Stimulated activated CD8-positive, alpha-beta memory T cell treated with anti-CD3 and anti-CD28 coated beads, Interleukin-7, amount 100 ng/mL, for 1 hour (primary cell): ENCODE data around the gene BEST2.

Experiments used
- DNase-seq, 2 donors: peaks; one replicate each; pipeline ENCODE4 v3.0.0-alpha.2; 2020; ENCODE audit warnings: low read depth in 2 of 2

BEST2 gene

GRCh38 chr19:12769689-12770088 is 18.1 kb downstream of the BEST2 start:
- no peak for DNase-seq

GRCh38 chr19:12770922-12771321 is 19.3 kb downstream of the BEST2 start:
- no peak for DNase-seq

- DNase-seq = no peak
These were observed 20.7 kb downstream of the BEST2 start for GRCh38 chr19:12772323-12772722.

GRCh38 chr19:12773571-12773970 is 22.0 kb downstream of the BEST2 start:
- DNase-seq = no peak

GRCh38 chr19:12774588-12775555 is 23.3 kb downstream of the BEST2 start, which contains the start of gene HOOK2:
HOOK2 (minus strand) TSS chr19:12775552; CDS start chr19:12775449, 103 bp downstream.
- DNase-seq = no peak

GRCh38 chr19:12777217-12778016 is 25.8 kb downstream of the BEST2 start:
- DNase-seq = peak; percentile 61 to 71

GRCh38 chr19:12778017-12778904 is 26.7 kb downstream of the BEST2 start:
- peak in 1 of 2 donors; percentile 4 for DNase-seq

- DNase-seq = no peak
These were observed 27.2 kb downstream of the BEST2 start for GRCh38 chr19:12778905-12779161.

- DNase-seq = no peak
These were observed 27.8 kb downstream of the BEST2 start for GRCh38 chr19:12779162-12779993.

- DNase-seq = no peak
These were observed 30.5 kb downstream of the BEST2 start for GRCh38 chr19:12782174-12782423.

- DNase-seq = peak; percentile 77 to 80
These were observed 31.1 kb downstream of the BEST2 start for GRCh38 chr19:12782424-12783290.

- no peak for DNase-seq
These were observed 31.8 kb downstream of the BEST2 start for GRCh38 chr19:12783291-12783848.

GRCh38 chr19:12783849-12784393 is 32.3 kb downstream of the BEST2 start:
- no peak for DNase-seq

GRCh38 chr19:12784394-12784870 is 32.8 kb downstream of the BEST2 start:
- DNase-seq = no peak

- DNase-seq = no peak
These were observed 33.4 kb downstream of the BEST2 start for GRCh38 chr19:12784871-12785430.

- no peak for DNase-seq
These were observed 33.9 kb downstream of the BEST2 start for GRCh38 chr19:12785431-12786031.

GRCh38 chr19:12786141-12786870 is 34.7 kb downstream of the BEST2 start:
- DNase-seq = no peak

- DNase-seq = no peak
These were observed 35.4 kb downstream of the BEST2 start for GRCh38 chr19:12786952-12787351.
